ENCODE results near the gene TRIP10.
"Not testable (repeated sequence)": the region's sequence is repeated elsewhere in the genome, so short reads cannot be mapped to it uniquely, and the experiment has no call there.

TRIP10 gene

GRCh38 chr19:6790194-6791128 lies 51.0 kb downstream of the TRIP10 start:
- no peak for TF ChIP-seq ZNF274 (IDR thresholded peaks at IDR 0.05; ENCODE audit: low read depth, low read length)
- no peak overlapping the region for H3K4me3 ChIP-seq (ENCODE audit: low read length)

GRCh38 chr19:6791237-6791636 lies 51.8 kb downstream of the TRIP10 start:
- no peak overlapping the region for H3K4me3 ChIP-seq (ENCODE audit: low read length)
- no peak for TF ChIP-seq ZNF274 (IDR thresholded peaks at IDR 0.05; ENCODE audit: low read depth, low read length)

- no peak for TF ChIP-seq ZNF274 (IDR thresholded peaks at IDR 0.05; ENCODE audit: low read depth, low read length)
- no peak overlapping the region for H3K4me3 ChIP-seq (ENCODE audit: low read length)
Measured at GRCh38 chr19:6793411-6793810, 53.9 kb downstream of the TRIP10 start.

- no peak overlapping the region for H3K4me3 ChIP-seq (ENCODE audit: low read length)
- TF ChIP-seq ZNF274 (IDR thresholded peaks at IDR 0.05; ENCODE audit: low read depth, low read length): no peak
Measured at GRCh38 chr19:6793973-6794372, 54.5 kb downstream of the TRIP10 start.

GRCh38 chr19:6794686-6795431 lies 55.4 kb downstream of the TRIP10 start:
- no peak overlapping the region for H3K4me3 ChIP-seq (ENCODE audit: low read length)
- no peak for TF ChIP-seq ZNF274 (IDR thresholded peaks at IDR 0.05; ENCODE audit: low read depth, low read length)

- H3K4me3 ChIP-seq (ENCODE audit: low read length): no peak overlapping the region
- no peak for TF ChIP-seq ZNF274 (IDR thresholded peaks at IDR 0.05; ENCODE audit: low read depth, low read length)
Measured at GRCh38 chr19:6796278-6796677, 56.8 kb downstream of the TRIP10 start.

GRCh38 chr19:6797646-6798045 lies 58.2 kb downstream of the TRIP10 start:
- no peak for TF ChIP-seq ZNF274 (IDR thresholded peaks at IDR 0.05; ENCODE audit: low read depth, low read length)
- H3K4me3 ChIP-seq (ENCODE audit: low read length): no peak overlapping the region

- not testable (repeated sequence) for H3K4me3 ChIP-seq (ENCODE audit: low read length)
Measured at GRCh38 chr19:6800160-6800790, 60.8 kb downstream of the TRIP10 start.

GRCh38 chr19:6800991-6801484 lies 61.6 kb downstream of the TRIP10 start:
- no peak for TF ChIP-seq ZNF274 (IDR thresholded peaks at IDR 0.05; ENCODE audit: low read depth, low read length)
- peak overlapping the region; percentile 37; the same call in 1 of the 2 replicates for H3K4me3 ChIP-seq (ENCODE audit: low read length)
